ENCODE results near the gene PTDSS2. TPM values are rescaled to one million over a fixed set of nuclear protein-coding genes. Genes with fewer than 3 reads are reported as not detected.

PTDSS2 gene
- total and polyA plus RNA-seq, 11 donors, result 20.3 to 43.0 (median 25.7) TPM

DNA sequence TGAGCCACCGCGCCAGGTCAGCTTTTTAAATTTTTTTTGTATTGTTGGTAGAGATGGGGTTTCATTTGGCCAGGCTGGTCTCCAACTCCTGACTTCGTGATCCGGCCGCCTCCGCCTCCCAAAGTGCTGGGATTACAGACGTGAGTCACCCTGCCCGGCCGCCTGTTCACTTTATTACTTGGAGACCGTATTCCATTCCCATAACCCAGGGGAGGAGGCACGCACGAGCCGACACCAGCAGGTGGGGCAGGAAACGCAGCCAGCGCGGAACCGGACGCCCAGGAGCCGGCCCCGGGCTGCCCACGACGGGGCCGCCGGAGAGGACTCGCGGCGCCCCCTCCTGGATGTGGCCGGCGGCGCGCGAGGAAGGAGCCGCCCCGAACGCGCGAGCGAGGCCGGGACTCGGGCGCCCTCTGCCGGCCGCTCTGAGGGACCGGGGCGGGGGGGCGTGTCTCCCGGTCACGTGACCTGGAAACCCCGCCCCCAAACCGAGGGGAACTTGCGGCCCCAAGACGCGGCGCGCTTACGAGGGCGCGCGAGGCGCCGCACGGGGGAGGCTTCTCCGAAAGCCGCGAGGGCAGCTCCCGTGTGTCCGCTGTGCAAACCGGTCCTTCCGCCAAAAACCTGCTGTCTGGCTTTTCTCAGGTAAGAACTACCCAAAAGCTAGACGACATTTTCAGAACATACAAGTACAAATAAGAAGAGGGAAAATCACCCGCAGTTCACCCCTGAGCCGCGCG is 68.6 kb downstream of the PTDSS2 start:
- intact Hi-C loops (cut with DNase I), result loop anchor here in 4 of 10 donors (1.0 to 10.0 kb wide), 5 partner anchors 12 to 314 kb away; partner anchors contain the start of genes BET1L (in 1 of the 4) and RIC8A (in 1 of the 4)
- H3K4me3 ChIP-seq, result peak overlapping the region in 10 of 12 donors; percentile 2 to 49 (median 32)

DNA sequence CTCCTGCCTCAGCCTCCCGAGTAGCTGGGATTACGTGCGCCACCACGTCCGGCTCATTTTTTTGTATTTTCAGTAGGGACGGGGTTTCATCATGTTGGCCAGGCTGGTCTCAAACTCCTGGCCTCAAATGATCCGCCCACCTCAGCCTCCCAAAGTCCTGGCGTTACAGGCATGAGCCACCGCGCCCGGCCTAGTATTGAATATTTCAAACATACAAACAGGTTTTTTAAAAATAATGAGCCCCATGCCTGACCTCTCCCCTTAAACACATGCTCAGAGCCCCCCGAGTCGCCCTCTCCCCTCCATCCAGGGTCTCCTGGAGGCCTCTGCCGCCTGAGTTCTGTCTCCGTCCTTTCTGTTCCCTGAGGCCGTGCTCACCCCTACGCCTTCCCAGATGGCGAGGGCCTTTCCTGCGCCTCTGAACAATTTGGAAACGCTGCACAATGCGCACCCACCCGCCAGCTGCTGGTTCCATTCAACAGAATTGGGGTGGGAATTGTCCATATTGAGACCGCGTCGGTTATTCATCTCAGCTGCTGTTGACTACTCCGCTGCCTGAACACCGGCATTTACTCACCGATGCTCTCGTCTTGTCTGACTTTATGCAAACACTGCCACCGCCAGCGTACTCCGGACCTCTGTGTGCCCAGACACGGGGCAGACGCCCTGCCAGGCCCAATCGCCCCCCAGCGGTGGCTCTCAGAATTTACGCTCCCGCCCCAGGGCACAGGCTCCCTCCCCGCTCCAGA is 70.5 kb downstream of the PTDSS2 start:
- ATAC-seq, result no peak
- WGBS, 4 donors, result 92 to 93% (median 93%) methylated on average over 39 of the region's 39 CpGs
- Histone ChIP-seq H3K4me1 (peaks cover 0 to 10% (median 4%) of the 10 kb centered on the region in 12 donors), H3K27ac (no peak overlapping the region), H3K4me3 (no peak overlapping the region), H3K9me3 (peaks cover 0 to 14% (median 0%) of the 10 kb centered on the region in 12 donors), H3K27me3 (no peaks in the 10 kb centered on the region), H3K36me3 (no peaks in the 10 kb centered on the region)
- TF ChIP-seq, protein P1, sequence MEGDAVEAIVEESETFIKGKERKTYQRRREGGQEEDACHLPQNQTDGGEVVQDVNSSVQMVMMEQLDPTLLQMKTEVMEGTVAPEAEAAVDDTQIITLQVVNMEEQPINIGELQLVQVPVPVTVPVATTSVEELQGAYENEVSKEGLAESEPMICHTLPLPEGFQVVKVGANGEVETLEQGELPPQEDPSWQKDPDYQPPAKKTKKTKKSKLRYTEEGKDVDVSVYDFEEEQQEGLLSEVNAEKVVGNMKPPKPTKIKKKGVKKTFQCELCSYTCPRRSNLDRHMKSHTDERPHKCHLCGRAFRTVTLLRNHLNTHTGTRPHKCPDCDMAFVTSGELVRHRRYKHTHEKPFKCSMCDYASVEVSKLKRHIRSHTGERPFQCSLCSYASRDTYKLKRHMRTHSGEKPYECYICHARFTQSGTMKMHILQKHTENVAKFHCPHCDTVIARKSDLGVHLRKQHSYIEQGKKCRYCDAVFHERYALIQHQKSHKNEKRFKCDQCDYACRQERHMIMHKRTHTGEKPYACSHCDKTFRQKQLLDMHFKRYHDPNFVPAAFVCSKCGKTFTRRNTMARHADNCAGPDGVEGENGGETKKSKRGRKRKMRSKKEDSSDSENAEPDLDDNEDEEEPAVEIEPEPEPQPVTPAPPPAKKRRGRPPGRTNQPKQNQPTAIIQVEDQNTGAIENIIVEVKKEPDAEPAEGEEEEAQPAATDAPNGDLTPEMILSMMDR (IDR thresholded peaks at IDR 0.05), result no peak
- TF ChIP-seq POLR2A (IDR thresholded peaks at IDR 0.05), result no peak
- intact Hi-C loops (cut with DNase I), result no loop called here
- peak in 1 of 5 donors; percentile 27 for DNase-seq

More for the DNA sequence above, 68.6 kb downstream of the PTDSS2 start:
- WGBS, 4 donors, result 6 to 19% (median 10%) methylated on average over 25 to 74 of the region's 74 CpGs
- ATAC-seq, result peak; percentile 85 to 98 (median 98)
- TF ChIP-seq POLR2A (IDR thresholded peaks at IDR 0.05), result peak in 1 of 2 donors; percentile 61
- TF ChIP-seq, protein P1 (IDR thresholded peaks at IDR 0.05), result peak in 11 of 12 donors; percentile 96 to 100 (median 100)
- no peaks in the 10 kb centered on the region for H3K27me3 ChIP-seq
- peaks cover 0 to 10% (median 4%) of the 10 kb centered on the region in 12 donors for H3K4me1 ChIP-seq
- peaks cover 0 to 14% (median 0%) of the 10 kb centered on the region in 12 donors for H3K9me3 ChIP-seq
- H3K36me3 ChIP-seq, result peaks cover 0 to 16% (median 9%) of the 10 kb centered on the region in 9 donors
- DNase-seq, result peak; percentile 86 to 95 (median 92)
- peak overlapping the region in 11 of 12 donors; percentile 34 to 83 (median 73) for H3K27ac ChIP-seq

DNA sequence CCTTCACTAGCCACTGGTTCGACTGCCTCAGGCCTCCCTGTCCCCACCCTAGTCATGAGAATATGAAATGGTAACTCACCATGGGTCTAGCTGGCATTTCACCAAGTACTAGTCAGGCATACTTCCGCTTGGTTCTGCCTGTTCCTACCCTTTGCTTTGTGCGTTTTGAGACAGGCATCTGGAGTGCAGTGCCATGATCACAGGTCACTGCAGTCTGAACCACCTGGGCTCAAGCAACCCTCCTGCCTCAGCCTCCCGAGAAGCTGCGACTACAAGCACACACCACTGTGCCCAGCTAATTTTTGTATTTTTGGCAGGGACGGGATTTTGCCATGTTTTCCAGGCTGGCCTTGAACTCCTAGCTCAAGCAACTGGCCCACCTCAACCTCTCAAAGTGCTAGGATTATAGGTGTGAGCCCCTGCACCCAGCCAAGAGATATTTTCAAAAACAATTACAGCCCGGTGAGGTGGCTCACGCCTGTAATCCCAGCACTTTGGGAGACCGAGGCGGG is 71.2 kb downstream of the PTDSS2 start:
- intact Hi-C loops (cut with DNase I), result no loop called here
- Histone ChIP-seq H3K27me3 (no peaks in the 10 kb centered on the region), H3K4me3 (no peak overlapping the region), H3K9me3 (peaks cover 0 to 11% (median 0%) of the 10 kb centered on the region in 12 donors), H3K36me3 (no peaks in the 10 kb centered on the region), H3K4me1 (peaks cover 0 to 10% (median 4%) of the 10 kb centered on the region in 12 donors), H3K27ac (no peak overlapping the region)
- 90 to 91% (median 90%) methylated on average over 10 of the region's 10 CpGs for WGBS, 4 donors
- no peak for ATAC-seq
- TF ChIP-seq, protein P1 (IDR thresholded peaks at IDR 0.05), result no peak
- no peak for TF ChIP-seq POLR2A (IDR thresholded peaks at IDR 0.05)
- no peak for DNase-seq

All from heart left ventricle (tissue), 16 donors.